Pons (tissue), 1 donor: Measurements from ENCODE around the gene RAB3B.
"Not testable (repeated sequence)": the region's sequence is repeated elsewhere in the genome, so short reads cannot be mapped to it uniquely, and the experiment has no call there.

ENCODE experiments used
- DNase-seq: peaks from one replicate; pipeline ENCODE4 v3.0.0-alpha.2; 2016; ENCODE audit warnings: low spot score

The RAB3B gene

DNA sequence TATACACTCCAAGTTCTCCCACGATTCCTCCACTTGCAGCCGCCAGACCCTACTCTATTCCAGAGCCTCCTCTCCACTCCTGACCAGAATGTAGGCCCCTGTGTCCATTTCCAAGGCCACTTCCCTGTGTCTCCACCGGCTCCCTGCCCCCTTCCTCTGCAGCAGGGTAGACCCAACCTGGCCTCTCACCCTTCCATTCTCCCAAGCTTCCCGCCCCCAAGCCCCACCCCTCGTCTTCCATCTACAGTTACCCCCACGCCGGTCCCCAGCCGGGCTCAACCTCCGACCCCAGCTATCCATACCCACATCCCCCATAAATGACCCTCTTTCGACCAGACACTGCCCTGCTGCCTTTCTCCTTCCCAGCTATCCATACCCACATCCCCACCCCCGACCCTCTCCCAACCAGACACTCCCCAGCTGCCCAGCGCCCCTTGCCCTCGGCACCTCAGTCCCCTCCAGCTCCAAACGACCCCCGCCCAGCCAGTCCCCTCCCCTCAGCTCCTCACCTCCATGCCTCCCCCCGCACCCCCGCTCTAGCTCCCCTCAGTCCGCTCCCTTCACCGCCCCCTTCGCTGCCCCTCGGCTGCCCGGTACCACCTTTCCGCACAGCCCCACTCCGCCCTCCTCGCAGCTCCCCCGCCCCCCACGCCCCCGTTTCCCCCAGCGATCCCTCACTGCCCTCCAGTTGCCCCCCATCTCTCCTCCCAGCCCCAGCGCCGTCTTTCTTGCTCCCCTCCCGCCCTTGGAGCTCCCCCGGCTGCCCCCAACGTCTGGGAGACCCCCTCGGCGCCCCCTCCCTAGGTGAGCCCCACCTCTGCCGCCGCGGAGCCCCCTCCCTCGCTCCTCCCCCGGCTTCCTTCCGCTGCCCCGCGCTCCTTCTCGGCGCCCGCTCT is 670 bp downstream of the RAB3B start:
- DNase-seq, result no peak

DNA sequence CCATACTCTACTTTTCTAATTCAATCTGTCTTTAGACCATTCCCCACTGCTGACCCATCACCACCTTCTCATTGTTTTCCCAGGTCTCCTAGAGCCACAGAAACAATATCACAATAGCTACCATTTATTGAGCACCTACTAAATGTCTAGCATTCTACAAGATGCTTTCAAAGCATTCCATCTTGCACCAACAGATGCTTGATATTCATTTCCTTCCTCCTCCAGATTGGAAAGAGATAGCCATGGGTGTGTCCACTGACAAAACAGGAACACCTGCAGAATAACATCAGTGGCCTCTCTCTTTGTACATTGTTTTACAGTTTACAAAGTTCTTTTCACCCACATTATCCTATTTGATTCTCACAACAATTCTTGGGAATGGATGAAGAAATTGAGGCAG is 2.2 kb downstream of the RAB3B start:
- DNase-seq, result no peak

DNA sequence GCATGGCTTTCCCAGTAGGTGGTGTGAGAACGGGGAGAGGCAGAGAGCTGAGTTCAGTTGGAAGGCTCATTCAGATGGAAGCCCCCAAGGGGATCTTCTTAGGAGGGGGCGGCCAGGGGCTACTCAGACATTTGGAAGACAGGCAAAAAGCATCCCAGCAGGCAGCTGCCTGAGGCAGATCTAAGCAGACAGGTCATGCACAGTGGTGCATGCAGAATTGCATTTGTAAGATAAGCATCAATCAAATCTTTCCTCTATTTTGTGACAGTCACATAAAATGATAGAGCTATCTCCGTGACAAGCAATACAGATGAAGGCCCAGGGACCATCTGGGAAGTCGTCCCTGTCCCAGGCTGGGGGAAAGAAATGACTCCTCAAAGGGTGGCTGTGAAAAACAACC is 3.8 kb downstream of the RAB3B start:
- no peak for DNase-seq

DNA sequence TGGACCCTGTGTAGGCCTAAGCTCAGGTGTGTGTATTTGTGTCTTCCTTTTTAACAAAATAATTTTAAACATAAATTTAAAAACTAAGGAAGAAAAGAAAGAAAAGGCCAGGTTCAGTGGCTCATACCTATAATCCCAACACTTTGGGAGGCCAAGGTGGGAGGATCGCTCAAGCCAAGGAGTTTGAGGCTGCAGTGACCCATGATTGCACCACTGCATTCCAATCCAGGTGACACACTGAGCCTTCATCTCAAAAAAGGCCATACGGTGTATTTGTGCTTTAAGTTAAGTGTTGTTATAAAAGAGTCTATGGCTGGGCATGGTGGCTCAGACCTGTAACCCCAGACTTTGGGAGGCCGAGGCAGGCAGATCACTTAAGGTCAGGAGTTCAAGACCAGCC is 8.3 kb downstream of the RAB3B start:
- no peak for DNase-seq

DNA sequence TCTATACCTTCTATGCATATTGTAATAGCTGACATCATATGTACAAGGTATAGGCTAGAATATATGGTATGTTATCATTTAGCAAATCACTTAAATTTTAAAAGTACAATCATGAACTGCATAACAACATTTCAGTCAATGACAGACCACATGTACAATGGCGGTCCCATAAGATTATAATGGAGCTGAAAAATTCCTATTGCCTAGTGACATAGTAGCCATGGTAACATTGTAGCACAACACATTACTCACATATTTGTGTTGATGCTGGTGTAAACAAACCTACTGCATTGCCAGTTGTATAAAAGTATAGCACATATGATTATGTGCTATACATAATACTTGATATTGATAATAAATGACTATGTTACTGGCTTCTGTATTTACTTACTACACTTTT is 8.9 kb downstream of the RAB3B start:
- no peak for DNase-seq

DNA sequence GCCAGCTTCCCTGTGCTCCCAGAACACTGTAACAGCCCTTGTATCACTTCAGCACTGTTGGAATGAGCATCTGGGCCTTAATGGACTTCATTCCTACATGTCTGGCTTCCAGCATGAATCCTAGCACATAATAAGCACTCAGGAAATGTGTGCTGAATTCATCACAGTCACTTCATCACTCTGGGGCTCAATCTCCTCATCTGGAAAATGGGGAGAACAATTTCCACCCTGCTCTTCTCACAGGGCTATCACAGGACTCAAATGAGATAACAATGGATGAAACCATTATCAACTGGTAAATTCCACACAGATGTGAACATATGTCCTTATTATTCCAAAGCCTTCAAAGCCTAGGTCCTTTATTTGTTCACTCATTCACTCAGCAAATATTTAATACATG is 12.4 kb downstream of the RAB3B start:
- no peak for DNase-seq

DNA sequence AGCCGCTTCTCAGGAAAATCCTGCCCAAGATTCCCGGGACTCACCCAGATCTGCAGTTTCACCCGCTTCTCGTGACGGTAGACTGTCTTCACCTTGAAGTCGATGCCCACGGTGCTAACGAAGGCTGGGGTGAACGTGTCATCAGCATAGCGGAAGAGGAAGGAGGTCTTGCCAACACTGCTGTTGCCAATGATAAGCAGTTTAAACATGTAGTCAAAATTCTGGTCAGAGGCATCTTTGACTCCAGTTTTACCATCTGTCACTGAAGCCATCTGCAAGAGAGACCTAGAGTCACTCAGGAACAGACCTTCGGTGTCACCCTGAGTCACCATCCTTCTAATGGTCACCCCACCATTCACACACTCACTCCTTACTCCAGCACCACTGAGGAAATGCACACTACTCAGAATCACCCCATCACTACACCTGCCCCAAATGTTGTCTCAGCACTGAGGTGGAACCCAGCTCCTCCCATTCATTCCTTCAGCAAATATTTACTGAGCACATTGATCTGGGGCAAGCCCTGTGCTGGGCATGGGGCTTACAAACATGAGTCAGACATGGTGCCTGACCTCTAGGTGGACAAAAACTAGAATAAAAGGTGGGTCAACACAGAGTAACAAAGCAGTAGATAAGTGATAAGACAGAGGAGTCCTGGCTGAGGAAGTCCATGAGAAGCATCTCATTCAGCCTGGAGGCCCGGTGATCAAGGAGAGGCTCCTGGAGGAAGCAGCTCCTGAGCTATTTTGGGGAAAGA is 13.5 kb downstream of the RAB3B start:
- DNase-seq, result no peak

DNA sequence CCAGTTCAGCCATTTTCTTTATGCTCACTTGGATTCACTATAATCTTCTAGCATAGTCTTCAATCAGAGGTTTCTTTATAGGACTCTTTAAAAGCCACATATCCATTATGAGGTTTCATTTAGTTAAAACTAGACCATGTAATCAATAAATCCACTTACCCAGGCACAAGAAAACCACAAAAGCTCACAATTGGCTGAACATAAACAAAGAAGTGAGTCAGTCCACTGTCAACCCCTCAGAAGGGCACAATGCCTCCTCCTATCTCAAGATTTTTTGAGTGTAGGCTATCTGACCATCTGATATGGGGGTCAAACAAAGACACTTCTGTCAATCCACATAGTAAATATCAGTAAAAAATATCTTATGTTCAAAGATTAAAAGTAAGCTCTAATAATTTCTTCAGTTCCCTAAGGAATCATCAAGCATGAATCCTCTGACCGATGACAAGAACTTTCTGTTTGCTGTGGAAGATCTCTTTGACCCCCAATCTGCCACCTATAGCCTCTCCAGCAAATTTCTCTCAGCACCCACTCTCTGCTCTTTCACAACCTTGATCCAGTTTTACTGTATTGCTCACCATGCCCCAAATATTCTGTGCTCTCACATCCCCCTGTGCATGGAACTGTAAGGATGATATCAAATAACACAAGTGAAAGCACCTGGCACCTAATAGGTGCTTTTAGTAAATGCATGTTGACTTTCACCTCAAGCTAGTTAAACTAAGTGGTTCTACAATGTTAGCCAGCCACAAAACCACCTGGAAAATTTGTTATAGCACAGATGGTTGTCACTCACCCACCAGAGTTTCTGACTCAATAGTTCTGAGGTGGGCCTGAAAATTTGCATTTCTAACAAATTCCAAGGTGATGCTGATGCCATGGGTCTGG is 16.7 kb downstream of the RAB3B start:
- no peak for DNase-seq

DNA sequence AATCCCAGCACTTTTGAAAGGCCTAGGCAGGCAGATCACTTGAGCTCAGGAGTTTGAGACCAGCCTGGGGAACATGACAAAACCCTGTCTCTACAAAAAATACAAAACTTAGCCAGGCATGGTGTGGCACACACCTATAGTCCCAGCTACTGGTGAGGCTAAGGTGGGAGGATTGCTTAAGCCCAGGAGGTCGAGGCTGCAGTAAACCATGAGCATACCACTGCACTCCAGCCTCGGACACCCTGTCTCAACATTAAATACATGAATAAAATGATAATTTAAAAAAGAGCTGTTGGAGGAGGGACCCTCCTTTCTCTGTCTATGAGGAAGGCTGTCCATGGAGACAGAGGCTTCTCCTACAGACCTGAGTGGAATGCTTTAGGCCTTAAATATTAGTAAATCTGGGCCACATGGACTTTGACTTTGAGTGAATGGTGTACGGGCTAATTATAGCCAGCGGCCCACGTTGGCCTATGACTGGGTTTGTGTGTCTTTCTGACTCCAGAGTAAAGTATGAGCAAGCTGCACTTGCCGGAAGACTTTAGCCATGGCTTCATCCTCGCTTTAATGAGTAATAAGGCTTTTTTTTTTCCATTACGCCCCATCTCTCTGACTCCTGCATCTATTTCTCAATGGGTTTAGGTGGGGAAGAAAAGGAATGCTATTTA is 21.3 kb downstream of the RAB3B start:
- no peak for DNase-seq

DNA sequence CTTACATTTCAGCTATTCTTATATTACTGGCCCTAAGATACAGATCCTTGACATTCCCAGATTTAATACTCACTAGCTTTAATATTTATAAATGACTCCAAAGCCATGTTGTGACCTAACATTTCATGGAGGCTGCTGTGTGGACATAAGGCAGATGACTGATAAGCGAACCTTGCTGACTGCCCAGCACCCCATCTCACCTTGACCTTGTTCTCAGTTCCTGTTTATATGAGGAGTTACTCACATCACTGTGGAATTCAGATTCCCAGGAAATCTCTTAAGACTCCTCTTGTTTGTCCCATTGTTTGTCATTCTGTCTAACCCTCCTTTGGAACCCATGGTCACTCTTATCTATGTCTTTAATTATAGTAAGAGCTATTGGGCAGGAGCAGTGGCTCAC is 21.9 kb downstream of the RAB3B start:
- DNase-seq, result no peak

DNA sequence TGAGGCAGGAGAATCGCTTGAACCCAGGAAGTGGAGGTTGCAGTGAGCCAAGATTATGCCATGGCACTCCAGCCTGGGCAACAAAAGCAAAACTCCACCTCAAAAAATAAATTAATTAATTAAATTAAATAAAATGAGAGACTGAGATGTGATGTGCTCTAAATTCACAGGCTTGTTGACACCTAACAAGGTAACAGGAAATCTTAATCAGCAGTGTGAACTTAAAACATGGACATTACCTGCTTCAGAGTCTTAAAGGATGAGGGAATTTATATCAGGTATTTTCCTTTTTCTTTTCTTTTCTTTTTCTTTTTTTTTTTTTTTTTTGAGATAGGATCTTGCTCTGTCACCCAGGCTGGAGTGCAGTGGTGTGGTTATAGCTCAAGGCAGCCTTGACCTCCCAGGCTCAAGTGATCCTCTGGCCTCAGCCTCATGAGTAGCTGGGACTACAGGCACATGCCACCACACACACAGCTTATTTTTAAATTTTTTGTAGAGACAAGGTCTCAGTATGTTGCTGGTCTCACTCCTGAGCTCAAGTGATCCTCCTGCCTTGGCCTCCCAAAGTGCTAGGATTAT is 23.2 kb downstream of the RAB3B start:
- DNase-seq, result not testable (repeated sequence)

DNA sequence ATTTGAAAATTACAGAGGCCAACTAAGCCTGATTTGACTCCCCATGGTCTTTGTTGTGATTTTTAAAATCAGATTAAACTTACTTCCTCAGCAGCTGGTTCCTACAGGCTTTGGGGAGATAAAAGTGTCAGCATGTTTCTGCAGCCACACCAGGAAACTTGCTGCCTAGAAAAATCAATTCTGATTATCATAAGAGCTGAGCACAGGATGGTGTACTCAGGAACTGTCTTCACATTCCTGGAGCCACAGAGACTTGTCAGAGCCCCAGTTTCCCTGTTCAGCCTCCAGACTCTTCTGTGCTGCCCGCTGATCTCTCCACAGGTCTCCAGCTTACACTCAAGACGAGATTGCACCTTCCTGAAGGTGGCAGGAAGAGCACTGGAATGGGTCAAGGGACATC is 23.9 kb downstream of the RAB3B start:
- DNase-seq, result no peak

DNA sequence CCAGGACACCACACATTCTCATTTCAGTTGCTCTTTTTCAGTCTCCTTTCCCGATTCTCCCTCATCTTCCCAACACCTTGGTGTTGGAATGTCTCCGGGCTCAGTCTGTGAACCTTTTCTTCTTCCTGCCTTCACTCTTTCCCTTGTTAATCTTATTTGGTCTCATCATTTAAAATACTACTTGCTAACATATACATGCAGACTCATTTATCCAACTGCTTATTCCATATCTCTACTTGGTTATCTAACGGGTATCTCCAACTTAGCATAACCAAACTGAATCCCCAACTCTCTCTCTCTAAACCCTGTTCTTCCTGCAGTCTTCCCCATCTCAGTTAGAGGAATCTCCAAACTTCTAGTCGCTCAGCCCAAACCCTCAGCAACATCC is 26.2 kb downstream of the RAB3B start:
- DNase-seq, result no peak

DNA sequence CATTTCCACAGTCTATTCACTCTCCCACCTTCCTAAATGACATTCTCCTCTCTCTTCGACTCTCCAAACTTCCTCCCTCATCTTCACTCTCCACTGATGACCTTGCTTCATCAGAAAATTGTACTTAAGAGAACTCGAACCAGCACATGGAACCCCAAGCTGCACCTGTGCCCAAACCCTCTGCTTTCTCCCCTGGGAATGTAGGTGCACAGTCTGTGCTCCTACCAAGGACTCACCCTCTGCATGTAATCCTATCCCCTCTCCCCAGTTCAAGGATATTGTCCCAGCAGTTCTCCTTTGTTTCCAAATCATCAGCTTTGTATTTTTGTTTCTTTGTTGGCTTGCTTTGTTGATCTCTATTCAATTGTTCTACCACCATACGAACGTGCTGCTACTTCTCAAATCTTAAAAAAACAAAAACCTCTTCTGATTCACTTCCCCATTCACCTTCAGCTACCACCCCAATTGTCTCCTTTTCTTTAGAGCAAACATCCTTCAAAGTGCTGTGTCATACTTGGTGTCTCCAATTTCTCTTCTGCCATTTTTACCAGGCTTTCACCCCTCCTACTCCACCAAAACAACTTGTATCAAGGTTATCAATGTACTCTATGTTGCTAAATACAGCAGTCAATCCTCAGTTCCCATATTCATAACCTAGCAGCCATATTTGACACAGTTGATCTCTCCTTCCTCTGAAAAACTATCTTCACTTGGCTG is 26.8 kb downstream of the RAB3B start:
- no peak for DNase-seq

DNA sequence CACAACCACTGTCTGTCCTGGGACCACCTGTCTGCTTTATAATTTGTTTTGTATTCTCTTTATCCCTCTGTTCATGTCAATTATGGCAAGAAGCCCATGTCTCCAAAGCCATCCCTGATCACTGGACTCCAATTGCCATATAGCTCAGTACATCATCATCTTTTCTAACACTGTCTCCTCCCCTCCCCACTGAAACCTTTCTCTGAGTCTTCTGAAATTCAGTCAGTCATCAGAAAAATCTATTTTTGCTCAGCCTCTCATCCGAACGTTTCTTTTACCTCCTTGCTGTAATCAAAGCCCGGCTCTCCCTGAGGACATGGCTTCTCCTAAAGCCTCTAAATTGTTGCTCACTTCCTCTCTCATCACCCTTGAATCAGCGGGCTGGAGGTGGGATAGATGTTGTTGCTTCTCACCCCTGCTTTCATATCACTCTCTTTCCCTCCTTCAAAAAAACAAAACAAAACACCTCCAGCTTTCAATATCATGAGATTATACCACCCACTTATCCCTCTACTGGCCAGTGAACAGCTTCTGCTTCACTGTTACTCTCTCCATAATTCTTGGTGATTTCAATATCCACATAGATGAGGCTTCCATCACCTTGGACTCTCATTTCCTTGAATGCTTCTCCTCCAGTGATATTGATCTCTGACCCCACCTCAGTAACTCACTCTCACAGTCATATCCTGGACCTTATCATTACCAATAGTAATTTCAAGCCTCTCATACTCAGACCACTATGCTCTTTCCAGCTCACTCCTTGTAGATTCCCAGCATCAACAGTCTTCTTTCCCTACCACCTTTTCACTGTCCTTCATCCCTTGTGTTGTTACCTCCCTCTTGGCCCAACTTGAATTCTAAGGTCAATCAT is 27.8 kb downstream of the RAB3B start:
- no peak for DNase-seq

DNA sequence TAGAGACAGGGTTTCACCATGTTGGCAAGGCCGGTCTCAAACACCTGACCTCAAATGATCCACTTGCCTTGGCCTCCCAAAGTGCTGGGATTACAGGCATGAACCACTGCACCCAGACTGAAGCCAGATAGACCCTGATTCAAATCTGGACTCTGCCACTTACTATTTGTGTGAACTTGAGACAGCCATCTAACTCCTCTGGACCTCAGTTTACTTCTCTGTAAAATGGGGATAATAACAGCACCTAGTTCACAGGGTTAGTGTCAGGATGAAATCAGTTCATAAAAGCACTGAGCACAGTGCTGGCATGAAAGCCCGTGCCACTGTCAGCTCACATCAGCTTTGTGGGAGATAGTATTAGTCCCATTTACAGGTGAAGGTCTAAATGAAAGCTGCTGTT is 28.5 kb downstream of the RAB3B start:
- DNase-seq, result no peak

DNA sequence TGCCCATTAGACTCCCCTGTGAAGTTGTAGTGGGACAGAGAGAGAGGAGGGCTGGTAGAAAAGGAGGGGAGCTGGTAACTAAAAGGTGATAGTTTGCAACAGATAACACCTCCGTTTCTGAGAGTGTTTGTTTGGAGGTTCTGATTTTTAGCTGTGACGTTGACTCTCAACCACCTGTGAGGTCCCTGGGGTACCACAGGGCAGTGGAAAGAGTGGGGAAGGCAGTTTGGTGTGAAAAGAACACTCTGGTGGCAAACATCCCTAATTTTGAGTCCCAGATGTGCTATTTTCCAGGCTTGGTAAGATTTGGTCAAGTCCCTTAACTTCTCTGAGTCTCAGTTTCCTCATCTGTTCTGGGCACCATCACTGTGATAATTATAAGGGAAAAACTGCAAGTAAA is 29.3 kb downstream of the RAB3B start:
- DNase-seq, result no peak

DNA sequence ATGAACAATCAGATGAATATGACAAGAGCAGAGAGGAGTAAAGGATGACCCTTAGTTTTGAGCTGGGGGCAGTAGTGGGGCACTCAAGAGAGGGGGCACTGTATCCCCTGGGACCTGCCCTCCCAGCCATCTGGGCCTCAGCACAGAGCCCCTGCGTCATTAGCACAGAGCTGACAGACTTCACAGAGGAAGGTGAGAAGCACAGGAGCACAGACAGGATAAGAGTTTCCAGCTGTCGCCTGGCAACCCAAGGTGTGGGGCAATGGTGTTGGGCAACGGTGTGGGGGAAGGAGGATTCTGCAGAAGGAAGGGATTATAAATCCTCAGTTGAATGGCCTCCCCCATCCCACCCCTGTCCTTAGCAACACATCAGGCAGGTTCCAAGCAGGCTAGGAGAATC is 30.2 kb downstream of the RAB3B start:
- DNase-seq, result no peak

DNA sequence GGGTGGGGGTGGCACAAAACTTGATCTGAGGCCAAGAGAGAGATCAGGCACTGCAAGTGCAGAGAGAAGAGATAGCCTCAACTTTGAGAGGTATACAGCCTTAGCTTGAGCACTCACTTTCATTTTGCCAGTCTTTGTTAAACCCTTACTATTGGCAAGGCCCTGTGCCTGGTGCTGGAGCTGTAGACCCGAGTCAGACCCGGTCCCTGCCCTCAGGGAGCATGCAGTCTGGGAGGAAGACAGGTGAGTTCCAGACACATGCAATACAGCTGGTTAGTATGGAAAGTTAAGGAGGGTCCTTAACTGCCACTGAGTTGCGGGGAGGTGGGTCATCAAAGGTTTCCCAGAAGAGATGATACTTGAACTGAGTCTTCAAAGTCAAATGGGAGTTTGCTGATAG is 31.7 kb downstream of the RAB3B start:
- DNase-seq, result no peak

DNA sequence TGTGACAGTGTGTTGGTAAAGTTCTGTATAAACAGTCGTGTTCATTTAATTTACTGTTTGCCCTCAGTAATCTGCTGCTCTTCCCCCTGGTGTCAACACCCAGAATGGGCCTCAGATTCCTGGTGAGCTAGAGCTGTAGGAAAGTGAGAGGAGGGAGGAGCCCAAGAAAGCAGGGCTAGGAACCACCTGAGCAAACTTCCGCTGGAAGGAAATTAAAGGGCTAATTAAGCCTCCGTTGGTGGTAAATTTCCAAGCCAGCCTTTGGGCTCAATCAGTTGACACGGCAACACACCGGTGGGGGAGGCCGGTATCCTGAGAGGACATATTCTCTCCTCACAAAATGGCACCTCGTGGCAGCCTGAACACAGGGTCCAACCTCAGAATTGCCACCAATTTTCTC is 32.9 kb downstream of the RAB3B start:
- no peak for DNase-seq
